ENCODE results near the gene CYB5A.
"Not testable (repeated sequence)": the region's sequence is repeated elsewhere in the genome, so short reads cannot be mapped to it uniquely, and the experiment has no call there.

The CYB5A gene

DNA sequence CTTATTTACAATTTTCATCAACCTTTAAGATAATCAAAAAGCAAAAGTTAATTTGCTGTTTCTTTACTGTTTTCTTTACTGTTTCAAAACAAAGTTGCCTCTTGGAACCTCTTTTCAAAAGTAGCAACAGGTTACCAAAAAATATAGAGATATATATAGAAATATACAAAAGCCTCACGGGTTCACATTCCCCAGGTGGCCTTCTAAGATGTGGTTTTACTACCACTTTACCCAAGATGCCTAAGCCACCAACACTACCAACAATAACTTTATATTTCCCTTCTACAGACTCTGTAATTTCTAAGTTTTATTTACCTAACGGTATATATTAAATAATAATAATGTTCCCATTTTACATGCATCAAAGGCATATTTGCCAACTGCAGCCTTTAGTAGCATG lies 4.9 kb downstream of the CYB5A start:
- Mint-ChIP-seq H3K4me3 (no peak overlapping the region), H3K27ac (no peak overlapping the region), H3K4me1 (peaks cover 41% of the 10 kb centered on the region), H3K36me3 (peaks cover 11% of the 10 kb centered on the region), H3K9me3 (no peaks in the 10 kb centered on the region)
- DNase-seq (ENCODE audit: low spot score in 2 of 2): no peak
- ATAC-seq: no peak

GRCh38 chr18:74286106-74286855 lies 5.5 kb downstream of the CYB5A start:
- peaks cover 8% of the 10 kb centered on the region for H3K36me3 Mint-ChIP-seq
- no peaks in the 10 kb centered on the region for H3K9me3 Mint-ChIP-seq
- H3K4me3 Mint-ChIP-seq: no peak overlapping the region
- DNase-seq (ENCODE audit: low spot score in 2 of 2) (peak in 1 of 2 donors; percentile 25), ATAC-seq (no peak)
- peaks cover 43% of the 10 kb centered on the region for H3K4me1 Mint-ChIP-seq
- no peak overlapping the region for H3K27ac Mint-ChIP-seq

- Mint-ChIP-seq H3K36me3 (peaks cover 11% of the 10 kb centered on the region), H3K4me1 (peaks cover 50% of the 10 kb centered on the region)
- not testable (repeated sequence) for H3K9me3 Mint-ChIP-seq
Observed at GRCh38 chr18:74285583-74285982, 6.2 kb downstream of the CYB5A start.

GRCh38 chr18:74284980-74285355 lies 6.8 kb downstream of the CYB5A start:
- Mint-ChIP-seq H3K4me3 (no peak overlapping the region), H3K27ac (no peak overlapping the region), H3K36me3 (peaks cover 13% of the 10 kb centered on the region), H3K4me1 (peaks cover 51% of the 10 kb centered on the region), H3K9me3 (no peaks in the 10 kb centered on the region)
- DNase-seq (ENCODE audit: low spot score in 2 of 2) (peak in 1 of 2 donors; percentile 39), ATAC-seq (no peak)

More at GRCh38 chr18:74285583-74285982, 6.2 kb downstream of the CYB5A start:
- DNase-seq (ENCODE audit: low spot score in 2 of 2): peak in 1 of 2 donors; percentile 17
- not testable (repeated sequence) for H3K4me3 Mint-ChIP-seq, H3K27ac Mint-ChIP-seq, ATAC-seq

DNA sequence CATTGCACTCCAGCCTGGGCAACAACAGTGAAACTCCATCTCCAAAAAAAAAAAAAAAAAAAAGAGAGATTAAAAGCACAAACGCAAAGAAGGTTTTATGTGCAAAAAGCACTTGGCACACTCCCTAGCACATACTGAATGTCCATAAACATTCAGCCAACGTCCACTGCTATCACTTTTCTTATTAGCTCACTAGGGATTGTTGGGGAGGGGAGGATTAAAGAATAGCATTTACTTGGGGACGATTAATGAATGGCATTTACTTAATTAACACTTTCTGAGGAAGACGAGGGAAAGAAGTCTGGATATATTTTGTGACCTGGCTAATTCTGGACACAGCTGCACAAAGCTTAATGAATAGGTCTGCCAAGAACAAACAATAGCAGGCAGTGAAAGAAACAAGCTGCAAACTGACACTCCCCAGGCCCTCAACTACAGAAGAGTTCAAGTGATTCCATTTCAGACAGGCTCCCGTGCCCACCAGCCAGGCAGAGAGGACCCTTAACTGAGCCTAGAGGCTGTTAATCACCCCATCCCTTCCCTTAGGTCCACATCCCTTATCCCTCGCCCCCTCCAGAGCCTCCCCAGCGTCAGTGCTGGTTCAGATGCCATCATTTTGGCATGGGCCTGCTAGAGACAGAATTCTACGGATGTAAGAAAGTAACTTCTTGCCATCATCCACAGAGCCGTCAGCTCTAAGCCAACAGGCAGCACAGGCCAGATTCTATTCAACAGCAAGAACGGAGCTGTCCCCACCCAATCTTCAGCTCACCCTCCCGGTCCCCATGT lies 7.4 kb downstream of the CYB5A start:
- peak in 1 of 2 donors; percentile 34 for DNase-seq (ENCODE audit: low spot score in 2 of 2)
- no peaks in the 10 kb centered on the region for H3K9me3 Mint-ChIP-seq
- H3K4me3 Mint-ChIP-seq: no peak overlapping the region
- peaks cover 51% of the 10 kb centered on the region for H3K4me1 Mint-ChIP-seq
- ATAC-seq: no peak
- H3K36me3 Mint-ChIP-seq: peaks cover 13% of the 10 kb centered on the region
- no peak overlapping the region for H3K27ac Mint-ChIP-seq

DNA sequence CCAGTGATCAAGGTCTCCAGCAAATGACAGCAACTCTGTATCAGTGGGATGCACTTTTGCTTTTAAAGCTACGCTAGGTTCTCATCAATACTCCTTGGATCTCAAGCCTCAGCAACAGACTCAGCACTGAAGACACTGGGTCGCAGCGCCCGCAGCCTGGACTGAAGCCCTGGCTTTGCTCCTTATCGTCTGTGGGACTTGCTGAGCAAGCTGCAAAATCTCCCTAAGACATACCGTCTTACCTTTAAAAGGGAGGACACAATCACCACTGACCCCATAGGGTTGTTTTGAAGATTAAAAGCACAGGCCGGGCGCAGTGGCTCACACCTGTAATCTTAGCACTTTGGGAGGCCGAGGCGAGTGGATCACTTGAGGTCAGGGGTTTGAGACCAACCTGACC lies 8.1 kb downstream of the CYB5A start:
- Mint-ChIP-seq H3K4me1 (peaks cover 48% of the 10 kb centered on the region), H3K36me3 (peaks cover 9% of the 10 kb centered on the region), H3K4me3 (no peak overlapping the region), H3K27ac (peak overlapping the region; percentile 86), H3K9me3 (no peaks in the 10 kb centered on the region)
- no peak for ATAC-seq
- DNase-seq (ENCODE audit: low spot score in 2 of 2): peak in 1 of 2 donors; percentile 45

DNA sequence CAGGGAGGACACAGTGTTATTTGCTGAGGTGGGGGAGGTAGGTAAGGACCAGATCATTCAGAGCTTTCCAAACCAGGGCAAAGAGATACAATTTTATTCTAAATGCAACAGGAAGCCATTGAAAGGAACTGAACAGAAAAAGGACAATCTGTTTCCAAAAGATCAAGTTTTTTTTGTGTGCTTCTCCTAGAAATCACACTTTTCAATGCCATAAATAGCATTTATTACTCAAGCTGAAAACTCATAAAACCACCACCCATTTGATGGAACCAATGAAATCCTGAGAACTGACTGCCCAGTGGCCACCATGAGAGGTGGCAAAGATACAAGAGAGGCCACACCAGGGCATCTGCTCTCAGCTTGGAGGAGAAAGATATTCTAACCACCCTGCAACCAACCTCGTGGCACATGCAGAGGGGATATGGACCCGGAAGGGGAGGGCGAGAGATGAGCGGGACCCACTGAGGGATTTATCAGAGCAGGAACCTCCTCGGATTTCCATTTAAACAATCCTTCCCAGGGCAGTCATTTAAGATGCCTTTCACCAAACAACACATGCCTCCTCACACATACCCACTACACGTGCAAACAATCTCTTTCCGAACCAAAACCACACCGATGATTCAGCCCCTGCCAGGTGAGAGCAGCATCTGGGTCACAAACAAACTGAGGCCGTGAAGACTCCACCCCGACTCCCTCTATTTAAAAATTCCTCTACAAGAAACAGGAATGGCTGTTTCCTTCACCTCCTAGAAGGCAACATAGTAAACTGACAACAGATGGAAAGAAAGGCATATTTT lies 8.8 kb downstream of the CYB5A start:
- peak; percentile 84 for ATAC-seq
- Mint-ChIP-seq H3K4me3 (peak overlapping the region; percentile 40), H3K9me3 (no peaks in the 10 kb centered on the region), H3K27ac (peak overlapping the region; percentile 86), H3K4me1 (peaks cover 41% of the 10 kb centered on the region), H3K36me3 (peaks cover 9% of the 10 kb centered on the region)
- DNase-seq (ENCODE audit: low spot score in 2 of 2): peak in 1 of 2 donors; percentile 26

- H3K36me3 Mint-ChIP-seq: peaks cover 9% of the 10 kb centered on the region
- peak overlapping the region; percentile 40 for H3K4me3 Mint-ChIP-seq
- H3K4me1 Mint-ChIP-seq: peaks cover 37% of the 10 kb centered on the region
- peak in 1 of 2 donors; percentile 38 for DNase-seq (ENCODE audit: low spot score in 2 of 2)
- peak overlapping the region; percentile 86 for H3K27ac Mint-ChIP-seq
- no peaks in the 10 kb centered on the region for H3K9me3 Mint-ChIP-seq
- ATAC-seq: no peak
Observed at GRCh38 chr18:74281980-74282754, 9.6 kb downstream of the CYB5A start.

DNA sequence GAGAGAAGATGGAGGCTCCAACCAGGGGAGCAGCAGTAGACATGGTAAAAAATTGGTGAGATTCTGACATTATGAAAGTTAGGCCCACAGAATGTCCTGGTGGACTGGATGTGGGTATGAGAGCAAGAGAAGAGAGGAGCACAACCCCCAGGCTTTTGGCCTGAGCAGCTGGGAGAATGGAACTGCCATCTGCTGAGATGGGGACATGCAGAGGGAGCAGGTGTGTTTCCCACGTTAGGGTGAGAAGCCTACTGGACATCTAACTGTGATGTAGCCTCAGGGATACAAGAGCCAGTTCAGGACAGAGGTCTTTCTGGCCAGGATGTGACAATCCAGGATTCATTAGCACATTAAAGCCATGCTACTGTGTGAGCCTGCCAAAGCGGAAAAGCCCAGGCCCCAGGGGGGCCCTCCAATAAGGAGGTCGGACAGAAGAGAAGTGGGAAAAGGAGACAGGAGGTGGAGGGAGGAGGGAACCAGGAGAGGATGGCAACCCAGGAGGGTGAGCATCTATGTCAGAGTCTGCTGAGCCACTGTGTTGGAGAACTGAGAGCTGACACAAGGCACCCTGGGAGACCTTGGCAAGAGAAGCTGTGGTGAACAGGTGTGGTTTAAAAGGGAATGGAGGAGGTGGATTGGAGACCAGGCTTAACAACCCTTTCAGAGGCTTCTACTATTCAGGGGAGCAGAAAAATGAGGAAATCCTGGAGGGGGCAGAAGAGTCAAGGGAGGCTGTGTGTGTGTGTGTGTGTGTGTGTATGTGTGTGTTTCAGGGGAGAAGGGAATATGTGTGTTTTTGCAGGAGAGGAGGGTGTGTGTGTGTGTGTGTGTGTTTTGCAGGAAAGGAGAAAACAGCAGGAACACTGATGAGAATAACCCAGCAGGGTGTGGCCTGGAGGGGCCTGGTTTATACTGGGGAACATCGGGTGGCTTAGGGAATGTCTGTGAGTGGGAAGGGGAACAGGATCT lies 10.5 kb downstream of the CYB5A start:
- H3K27ac Mint-ChIP-seq: peak overlapping the region; percentile 86

GRCh38 chr18:74278983-74279382 lies 12.8 kb downstream of the CYB5A start:
- no peak for DNase-seq (ENCODE audit: low spot score in 2 of 2)
- Mint-ChIP-seq H3K9me3 (no peaks in the 10 kb centered on the region), H3K36me3 (peaks cover 9% of the 10 kb centered on the region), H3K4me1 (peaks cover 39% of the 10 kb centered on the region), H3K27ac (no peak overlapping the region), H3K4me3 (no peak overlapping the region)
- no peak for ATAC-seq

More for the DNA sequence above, 10.5 kb downstream of the CYB5A start:
- Mint-ChIP-seq H3K9me3 (no peaks in the 10 kb centered on the region), H3K36me3 (peaks cover 9% of the 10 kb centered on the region), H3K4me1 (peaks cover 40% of the 10 kb centered on the region), H3K4me3 (no peak overlapping the region)
- DNase-seq (ENCODE audit: low spot score in 2 of 2) (no peak), ATAC-seq (no peak)

- no peak for DNase-seq (ENCODE audit: low spot score in 2 of 2)
- H3K36me3 Mint-ChIP-seq: peaks cover 9% of the 10 kb centered on the region
- H3K27ac Mint-ChIP-seq: no peak overlapping the region
- H3K9me3 Mint-ChIP-seq: no peaks in the 10 kb centered on the region
- no peak for ATAC-seq
- peaks cover 30% of the 10 kb centered on the region for H3K4me1 Mint-ChIP-seq
- no peak overlapping the region for H3K4me3 Mint-ChIP-seq
Observed at GRCh38 chr18:74278058-74278457, 13.7 kb downstream of the CYB5A start.

GRCh38 chr18:74277296-74277695 lies 14.5 kb downstream of the CYB5A start:
- Mint-ChIP-seq H3K4me1 (peaks cover 22% of the 10 kb centered on the region), H3K9me3 (no peaks in the 10 kb centered on the region), H3K4me3 (no peak overlapping the region), H3K36me3 (peaks cover 5% of the 10 kb centered on the region), H3K27ac (no peak overlapping the region)
- DNase-seq (ENCODE audit: low spot score in 2 of 2): no peak
- no peak for ATAC-seq

DNA sequence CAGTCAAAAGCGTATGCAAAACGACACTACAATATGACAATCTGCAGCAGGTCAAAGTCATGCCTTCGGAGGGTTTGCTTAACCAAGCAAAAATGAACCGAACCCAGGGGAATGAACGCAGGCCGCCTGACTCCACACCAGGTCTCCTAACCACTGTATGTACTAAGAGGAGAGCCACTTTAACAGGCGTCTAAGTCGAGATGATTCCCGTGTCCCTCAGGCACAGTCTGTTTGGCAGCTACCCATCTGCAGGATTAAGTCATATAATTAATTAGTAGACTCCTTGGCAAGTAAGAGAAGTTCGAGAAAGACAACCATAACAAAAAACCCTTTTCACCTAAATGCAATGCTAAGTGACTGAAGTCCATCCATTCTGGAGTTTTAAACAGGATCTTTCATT lies 15.2 kb downstream of the CYB5A start:
- Mint-ChIP-seq H3K27ac (no peak overlapping the region), H3K4me3 (no peak overlapping the region), H3K36me3 (peaks cover 5% of the 10 kb centered on the region), H3K9me3 (no peaks in the 10 kb centered on the region), H3K4me1 (peaks cover 15% of the 10 kb centered on the region)
- ATAC-seq (no peak), DNase-seq (ENCODE audit: low spot score in 2 of 2) (no peak)

DNA sequence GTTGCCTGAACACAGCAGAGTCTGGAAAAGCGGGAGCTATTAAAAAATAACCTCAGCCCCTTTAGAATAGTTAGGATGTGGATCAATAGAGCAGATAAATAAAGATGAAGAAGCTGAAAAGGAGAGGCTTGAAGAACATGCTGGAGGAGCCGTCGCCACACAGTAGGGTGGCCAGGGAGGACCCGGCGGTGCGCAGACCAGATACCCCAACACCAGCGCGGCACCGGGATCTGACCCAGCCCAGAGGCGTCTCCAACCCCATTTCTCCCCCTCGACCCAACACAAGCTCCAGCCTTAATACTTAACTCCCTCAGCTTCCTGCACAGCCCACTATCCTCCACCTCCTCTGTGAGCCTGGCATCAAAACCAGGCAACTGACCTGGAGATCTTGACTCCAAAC lies 16.0 kb downstream of the CYB5A start:
- Mint-ChIP-seq H3K36me3 (peaks cover 3% of the 10 kb centered on the region), H3K4me3 (no peak overlapping the region), H3K4me1 (peaks cover 7% of the 10 kb centered on the region), H3K27ac (no peak overlapping the region), H3K9me3 (no peaks in the 10 kb centered on the region)
- ATAC-seq (no peak), DNase-seq (ENCODE audit: low spot score in 2 of 2) (no peak)

Data from stimulated activated effector memory CD8-positive, alpha-beta T cell treated with anti-CD3 and anti-CD28 coated beads, Interleukin-12 subunit alpha, Interleukin-12 subunit beta, amount 100 ng/mL, for 72 hours (primary cell).